Erythroblast (primary cell): ENCODE measurements around the gene ODAD2.
"Not testable (repeated sequence)": the region's sequence is repeated elsewhere in the genome, so short reads cannot be mapped to it uniquely, and the experiment has no call there.

Source experiments
- DNase-seq, 2 experiments: peaks; one replicate each; lab custom pipeline; 2025; lab: John Stamatoyannopoulos, UW
- GATA1 ChIP-seq: IDR thresholded peaks from 2 replicates; pipeline ENCODE4 v1.6.1; 2011; ENCODE audit warnings: low read depth, mild to moderate bottlenecking, control low read depth, low read length, moderate library complexity
- POLR2A ChIP-seq: IDR thresholded peaks from 2 replicates; pipeline ENCODE4 v1.6.1; 2011; ENCODE audit warnings: mild to moderate bottlenecking, low read length

The ODAD2 gene

DNA sequence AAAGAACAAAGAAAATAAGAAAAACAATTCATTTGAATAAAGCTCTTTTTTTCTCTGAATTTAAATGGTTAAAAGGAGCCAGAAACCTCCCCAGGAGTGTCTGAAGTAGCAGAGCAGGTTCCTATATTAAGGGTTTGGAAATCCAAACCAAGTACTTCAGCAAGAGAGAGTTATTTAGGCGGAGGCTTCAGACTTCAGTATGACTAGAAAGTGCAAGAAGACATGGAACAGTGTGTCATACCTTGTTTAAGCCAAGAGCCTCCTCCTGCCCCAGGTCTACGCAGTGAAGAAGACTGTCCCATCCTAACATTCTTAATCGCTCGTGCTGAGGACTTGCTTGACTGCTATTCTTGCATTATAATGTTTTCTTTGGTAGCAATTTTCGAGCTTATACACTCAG is 51.3 kb downstream of the ODAD2 start:
- TF ChIP-seq POLR2A (no peak), GATA1 (no peak)
- no peak for DNase-seq

DNA sequence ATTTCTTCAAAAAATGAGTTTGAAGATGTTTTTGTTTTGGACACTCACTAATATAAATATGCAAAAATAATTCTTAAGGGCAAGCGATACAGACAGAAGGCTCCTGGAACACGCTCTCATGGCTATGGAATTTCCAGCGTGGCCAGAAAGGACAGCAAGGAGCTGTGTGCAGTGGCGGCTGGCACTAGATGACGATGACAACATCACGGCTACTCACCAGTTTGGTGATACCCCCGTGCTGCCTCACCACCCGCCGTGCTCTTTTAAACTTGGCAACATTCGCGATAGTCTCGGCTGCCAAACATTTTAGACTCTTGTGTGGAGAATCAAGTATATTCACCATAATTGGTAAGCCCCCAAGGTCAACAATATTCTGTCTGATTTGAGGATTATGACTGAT is 54.9 kb downstream of the ODAD2 start:
- DNase-seq: no peak
- TF ChIP-seq POLR2A: no peak
- TF ChIP-seq GATA1: no peak

- no peak for DNase-seq
- no peak for TF ChIP-seq GATA1
- TF ChIP-seq POLR2A: no peak
Measured at GRCh38 chr10:27914888-27915287, 84.0 kb downstream of the ODAD2 start.

GRCh38 chr10:27912231-27912630 is 86.6 kb downstream of the ODAD2 start:
- DNase-seq: no peak
- TF ChIP-seq POLR2A (no peak), GATA1 (no peak)

GRCh38 chr10:27911539-27911938 is 87.3 kb downstream of the ODAD2 start:
- TF ChIP-seq POLR2A (no peak), GATA1 (no peak)
- no peak for DNase-seq

GRCh38 chr10:27911011-27911410 is 87.9 kb downstream of the ODAD2 start:
- TF ChIP-seq POLR2A (no peak), GATA1 (no peak)
- DNase-seq: no peak

DNA sequence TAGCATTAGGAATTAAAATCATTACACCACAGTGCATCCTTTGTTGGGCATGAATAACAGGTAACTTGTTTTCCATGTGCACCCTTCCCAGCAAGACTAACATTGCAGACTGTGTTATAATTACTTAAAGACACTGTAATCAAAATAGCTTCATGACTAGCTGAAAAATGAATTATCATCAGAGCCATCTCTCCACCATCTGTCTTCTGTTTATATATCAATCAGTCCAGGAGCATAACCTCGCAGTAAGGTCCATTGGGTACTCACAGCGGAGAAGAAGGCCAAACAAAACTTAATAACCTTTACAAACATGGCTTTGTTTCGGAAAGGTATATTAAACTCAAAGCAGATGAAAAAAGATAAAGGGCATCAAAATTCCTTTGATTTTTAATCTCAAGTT is 90.6 kb downstream of the ODAD2 start:
- DNase-seq: no peak
- TF ChIP-seq GATA1: no peak
- TF ChIP-seq POLR2A: no peak

DNA sequence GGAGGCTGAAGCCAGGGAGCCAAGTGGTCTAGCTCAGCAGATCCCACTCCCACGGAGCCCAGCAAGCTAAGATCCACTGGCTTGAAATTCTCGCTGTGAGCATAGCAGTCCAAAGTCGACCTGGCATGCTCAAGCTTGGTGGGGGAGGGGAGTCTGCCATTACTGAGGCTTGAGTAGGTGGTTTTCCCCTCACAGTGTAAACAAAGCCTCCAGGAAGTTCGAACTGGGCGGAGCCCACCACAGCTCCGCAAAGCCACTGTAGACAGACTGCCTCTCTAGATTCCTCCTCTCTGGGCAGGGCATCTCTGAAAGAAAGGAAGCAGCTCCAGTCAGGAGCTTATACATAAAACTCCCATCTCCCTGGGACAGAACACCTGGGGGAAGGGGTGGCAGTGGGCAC is 99.4 kb downstream of the ODAD2 start:
- not testable (repeated sequence) for DNase-seq

- TF ChIP-seq GATA1 (no peak), POLR2A (no peak)
- no peak for DNase-seq
Measured at GRCh38 chr10:27899058-27899457, 99.8 kb downstream of the ODAD2 start.

- TF ChIP-seq GATA1 (no peak), POLR2A (no peak)
- DNase-seq: no peak
Measured at GRCh38 chr10:27893358-27893954, 105.4 kb downstream of the ODAD2 start.

GRCh38 chr10:27890971-27891370 is 107.9 kb downstream of the ODAD2 start:
- TF ChIP-seq POLR2A (no peak), GATA1 (no peak)
- no peak for DNase-seq

DNA sequence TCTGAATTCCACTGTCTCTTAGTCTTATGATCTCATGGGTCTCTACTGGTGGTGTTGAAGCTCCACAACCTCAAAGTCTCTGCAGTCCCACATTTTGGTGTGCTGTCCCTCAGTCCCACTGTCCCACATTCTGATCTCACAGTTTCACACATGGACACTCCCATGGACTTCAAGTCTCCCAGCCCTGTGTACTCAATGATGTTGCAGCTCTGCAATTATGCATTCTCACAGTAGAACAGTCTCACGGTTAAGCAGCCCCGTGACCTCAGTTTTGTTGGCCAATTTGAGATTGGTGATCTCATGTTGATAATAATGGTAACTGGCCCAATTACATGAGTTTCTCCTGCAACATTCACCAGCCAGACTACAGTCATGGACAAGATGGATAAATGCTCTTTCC is 109.4 kb downstream of the ODAD2 start:
- TF ChIP-seq POLR2A (no peak), GATA1 (no peak)
- no peak for DNase-seq

DNA sequence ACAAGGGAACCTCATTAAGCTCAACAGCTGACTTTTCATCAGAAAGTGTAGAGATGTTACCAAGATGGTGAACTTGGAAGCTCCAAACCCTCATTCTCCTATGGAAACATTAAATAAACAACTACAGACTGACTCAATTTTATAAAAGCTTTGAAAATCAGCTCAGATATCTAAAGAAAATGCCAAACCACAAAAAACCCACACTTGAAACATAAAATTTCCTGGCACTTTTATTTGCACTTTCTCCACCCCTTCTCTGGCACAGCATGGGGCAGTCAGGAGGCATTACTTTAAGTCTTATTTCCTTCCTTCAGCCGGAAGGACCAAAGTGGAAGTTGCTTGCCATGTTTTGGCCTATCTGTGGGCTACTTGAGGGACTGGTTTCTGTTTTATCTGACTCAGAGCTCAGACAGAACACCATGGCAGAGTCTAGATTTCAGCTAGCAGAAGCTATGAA is 114.7 kb downstream of the ODAD2 start:
- TF ChIP-seq POLR2A (no peak), GATA1 (no peak)
- peak; percentile 2 to 12 for DNase-seq

DNA sequence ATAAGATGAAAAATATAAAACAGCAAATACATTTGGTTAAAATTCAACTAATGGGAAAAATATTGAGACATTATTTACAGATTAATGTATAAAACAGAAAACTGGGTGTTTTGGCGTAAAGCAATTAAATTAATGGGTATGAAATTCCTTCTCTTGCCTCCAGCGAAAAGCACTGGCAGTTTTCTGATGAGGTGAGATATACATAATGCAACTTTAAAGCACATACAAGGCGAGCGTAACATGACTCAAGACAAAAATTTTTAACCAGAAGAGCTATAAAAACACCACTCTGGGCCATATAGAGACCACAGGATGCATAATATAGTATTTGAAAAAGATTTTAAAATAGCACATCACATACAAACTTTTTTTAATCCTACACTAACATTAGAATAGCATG is 120.6 kb downstream of the ODAD2 start:
- TF ChIP-seq GATA1: no peak
- no peak for TF ChIP-seq POLR2A
- no peak for DNase-seq

- no peak for TF ChIP-seq POLR2A
- TF ChIP-seq GATA1: no peak
- no peak for DNase-seq
Measured at GRCh38 chr10:27865221-27865635, 133.7 kb downstream of the ODAD2 start.
